HG02870 (cell line): ENCODE measurements around the gene NDUFA13.
"Not testable (repeated sequence)": the region's sequence is repeated elsewhere in the genome, so short reads cannot be mapped to it uniquely, and the experiment has no call there.

Experiments used
- ATAC-seq: cut with Tn5 transposase; IDR thresholded peaks from one replicate; pipeline ENCODE4 v1.9.1; 2021; ENCODE audit warnings: mild to moderate bottlenecking, moderate library complexity; ENCODE audit not compliant: unreplicated experiment

Gene NDUFA13

GRCh38 chr19:19515642-19516519, at the start of gene NDUFA13:
TSS of gene NDUFA13 (plus strand) at chr19:19516225. CDS start at chr19:19516239, 14 bp downstream.
- ATAC-seq = peak; percentile 88

DNA sequence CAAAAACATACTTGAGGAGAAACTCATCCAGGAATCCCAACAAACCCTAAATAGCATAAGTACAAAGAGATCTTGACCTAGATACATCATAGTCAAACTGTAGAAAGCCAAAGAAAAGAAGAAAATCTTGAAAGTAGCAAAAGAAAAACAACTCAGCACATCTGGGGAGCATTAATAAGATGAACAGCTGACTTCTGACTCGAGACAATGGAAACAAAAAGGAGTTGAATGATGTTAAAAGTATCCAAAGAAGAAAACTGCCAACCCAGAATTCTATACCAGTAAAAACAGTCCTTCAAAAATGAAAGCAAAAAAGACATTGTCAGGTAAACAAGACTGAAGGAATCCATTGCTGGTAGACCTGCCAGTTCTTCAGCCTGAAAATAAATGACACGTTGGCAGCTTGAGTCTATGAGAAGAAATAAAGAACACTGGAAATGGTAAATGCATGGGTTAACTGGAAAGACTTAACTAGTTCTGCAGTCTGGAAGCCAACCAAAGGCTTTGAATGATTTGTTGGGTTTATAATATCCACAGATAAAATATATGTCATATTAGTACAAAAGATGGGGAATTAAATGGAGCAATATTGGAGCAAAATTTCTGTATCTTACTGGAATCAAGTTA, 47.5 kb upstream of the NDUFA13 start:
- ATAC-seq = no peak

DNA sequence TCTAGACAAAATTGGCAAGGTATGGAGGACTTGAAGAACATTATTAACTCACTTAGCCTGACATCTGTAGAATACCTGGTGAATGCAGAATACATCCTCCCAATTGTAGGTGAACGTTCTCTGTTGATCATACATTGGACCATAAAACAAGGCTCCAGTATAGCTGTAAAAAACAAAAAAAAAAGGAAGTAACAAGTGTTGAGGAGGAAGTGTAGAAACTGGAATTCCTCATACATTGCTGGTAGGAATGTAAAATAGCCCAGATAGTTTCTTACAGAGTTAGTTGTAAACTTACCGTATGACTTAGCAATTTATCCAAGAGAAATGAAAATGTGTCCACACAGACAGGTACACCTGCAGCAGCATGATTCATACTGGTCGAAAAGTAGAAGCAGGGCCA, 45.4 kb upstream of the NDUFA13 start:
- no peak for ATAC-seq

DNA sequence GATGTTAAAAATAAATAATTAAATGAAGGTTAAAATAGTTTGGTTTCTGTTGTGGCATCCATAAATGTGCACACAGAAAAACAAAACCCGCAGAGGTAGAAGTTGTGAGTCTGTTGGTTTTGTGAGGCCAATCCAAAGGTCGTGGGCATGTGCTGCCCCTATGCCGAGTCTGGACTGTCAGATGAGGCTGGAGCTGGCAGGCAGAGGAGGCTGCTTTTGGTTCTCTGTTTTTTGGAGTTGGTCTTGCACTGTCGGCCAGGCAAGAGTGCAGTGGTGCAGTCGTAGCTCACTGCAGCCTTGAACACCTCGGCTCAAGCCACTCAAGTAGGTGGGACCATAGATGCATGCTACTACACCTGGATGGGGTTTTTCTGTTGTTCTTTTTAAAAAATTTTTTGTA, 44.3 kb upstream of the NDUFA13 start:
- ATAC-seq = no peak

DNA sequence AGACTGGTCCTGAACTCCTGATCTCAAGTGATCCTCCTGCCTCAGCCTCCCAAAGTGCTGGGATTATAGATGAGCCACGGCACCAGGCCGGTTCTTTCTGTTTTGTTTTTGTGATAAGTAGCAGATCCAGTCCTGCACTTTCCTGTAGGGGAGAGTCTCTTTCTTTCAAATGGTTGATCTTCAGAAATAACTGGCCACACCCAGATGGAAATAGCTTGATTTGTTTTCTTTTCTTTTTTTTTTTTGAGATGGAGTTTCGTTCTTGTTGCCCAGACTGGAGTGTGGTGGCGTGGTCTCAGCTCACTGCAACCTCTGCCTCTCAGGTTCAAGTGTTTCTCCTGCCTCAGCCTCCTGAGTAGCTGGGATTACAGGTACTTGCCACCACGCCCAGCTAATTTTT, 43.9 kb upstream of the NDUFA13 start:
- not testable (repeated sequence) for ATAC-seq

DNA sequence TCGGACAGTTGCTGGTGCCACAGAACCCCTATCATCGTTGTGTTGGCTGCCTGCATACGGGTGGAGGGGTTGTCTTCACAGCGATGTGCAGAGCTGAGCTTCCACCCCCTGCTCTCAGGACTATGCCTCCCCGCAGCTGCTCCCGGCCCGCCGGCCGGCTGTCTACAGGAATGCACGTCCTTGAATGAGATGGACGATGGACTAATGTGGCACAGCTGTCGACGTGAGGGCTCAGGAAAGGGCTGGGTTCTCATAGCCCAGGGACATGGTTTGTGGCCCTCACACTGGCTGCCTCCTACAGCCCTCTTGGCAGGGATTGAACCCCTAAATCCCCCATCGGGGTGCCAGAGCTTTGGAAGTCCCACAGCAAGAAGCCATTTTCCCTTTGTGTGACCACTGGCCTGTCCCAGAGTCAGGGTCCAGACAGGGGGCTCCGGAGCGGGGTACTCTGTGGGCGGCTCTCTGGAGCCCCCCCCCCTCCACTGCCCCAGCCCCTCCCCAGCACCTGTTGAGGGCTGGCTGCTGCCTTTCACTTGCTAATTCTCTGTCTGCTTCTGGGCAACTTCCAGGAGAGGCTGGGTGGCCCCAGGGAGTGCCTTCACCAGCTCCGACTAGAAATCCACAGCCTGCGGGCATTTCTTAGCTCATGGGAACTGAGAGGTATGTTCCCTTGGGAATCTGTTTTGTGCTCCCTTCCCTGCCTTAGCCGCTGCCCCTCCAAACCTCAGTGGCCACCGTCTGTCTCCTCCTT, 40.8 kb upstream of the NDUFA13 start:
- ATAC-seq = no peak

- no peak for ATAC-seq
Measured at GRCh38 chr19:19475849-19476828, 39.9 kb upstream of the NDUFA13 start.

- ATAC-seq = no peak
Measured at GRCh38 chr19:19477705-19478383, 38.2 kb upstream of the NDUFA13 start.

DNA sequence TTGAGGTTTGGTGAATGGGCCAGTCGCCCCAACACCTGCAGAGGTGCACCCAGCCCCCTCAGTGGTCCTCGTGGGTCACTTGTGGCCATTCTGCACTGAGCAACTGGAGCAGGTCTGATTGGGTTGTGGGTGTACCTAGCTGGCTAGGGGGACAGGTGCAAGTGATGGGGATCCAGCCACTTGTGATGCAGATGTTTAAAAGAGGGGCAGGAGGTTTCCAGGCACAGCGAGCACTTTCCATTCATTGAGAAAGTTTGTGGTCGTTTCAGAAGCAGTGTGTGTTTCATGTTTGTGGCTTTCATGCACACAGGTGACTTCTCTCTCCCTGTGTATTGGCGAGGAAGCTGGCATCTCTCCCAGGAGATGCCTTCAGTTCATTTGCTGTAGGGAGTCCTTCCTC, 35.3 kb upstream of the NDUFA13 start:
- peak; percentile 55 for ATAC-seq

GRCh38 chr19:19482809-19483596, 33.0 kb upstream of the NDUFA13 start:
- no peak for ATAC-seq

DNA sequence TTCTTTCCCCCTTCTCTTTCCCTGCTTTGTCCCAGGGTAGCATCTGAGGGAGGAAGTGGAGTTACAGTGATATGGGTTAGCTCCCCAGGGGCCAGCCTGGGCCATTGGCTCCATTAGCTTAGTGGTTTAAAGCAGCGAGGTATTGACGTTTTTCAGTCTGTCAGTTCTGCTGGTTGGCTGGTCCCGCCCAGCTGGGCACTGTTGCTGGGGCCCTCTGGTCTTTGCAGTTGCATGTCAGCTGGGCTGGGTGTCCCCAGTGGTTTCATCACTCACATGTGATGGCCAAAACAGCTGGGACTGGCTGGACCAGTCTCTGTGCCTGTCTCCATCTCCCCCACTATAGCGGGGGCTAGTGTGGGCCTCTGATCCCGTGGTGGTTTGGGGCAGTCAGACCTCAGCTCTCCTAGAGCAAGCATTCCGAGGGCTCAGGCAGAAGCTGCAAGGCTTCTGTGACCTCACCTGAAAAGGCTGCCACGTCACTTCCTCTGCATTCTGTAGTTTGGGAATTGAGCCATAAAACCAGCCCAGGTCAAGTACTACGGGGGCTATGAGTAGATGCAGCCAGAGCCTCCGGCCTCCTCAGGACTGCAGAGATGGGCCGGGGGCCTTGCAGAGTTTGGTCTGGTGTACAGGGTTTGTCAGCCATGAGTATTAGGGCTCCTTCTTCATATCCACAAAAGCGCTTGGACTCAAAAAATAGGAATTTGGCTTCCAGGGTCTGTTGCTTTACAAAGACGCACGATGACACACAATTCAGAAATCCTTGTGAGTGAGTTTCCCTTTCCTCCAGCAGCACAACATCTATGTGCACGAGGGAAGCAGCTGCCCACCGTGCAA, 30.6 kb upstream of the NDUFA13 start:
- no peak for ATAC-seq

GRCh38 chr19:19485998-19486290, 30.1 kb upstream of the NDUFA13 start:
- ATAC-seq = no peak

- ATAC-seq = no peak
Measured at GRCh38 chr19:19486343-19487076, 29.5 kb upstream of the NDUFA13 start.

DNA sequence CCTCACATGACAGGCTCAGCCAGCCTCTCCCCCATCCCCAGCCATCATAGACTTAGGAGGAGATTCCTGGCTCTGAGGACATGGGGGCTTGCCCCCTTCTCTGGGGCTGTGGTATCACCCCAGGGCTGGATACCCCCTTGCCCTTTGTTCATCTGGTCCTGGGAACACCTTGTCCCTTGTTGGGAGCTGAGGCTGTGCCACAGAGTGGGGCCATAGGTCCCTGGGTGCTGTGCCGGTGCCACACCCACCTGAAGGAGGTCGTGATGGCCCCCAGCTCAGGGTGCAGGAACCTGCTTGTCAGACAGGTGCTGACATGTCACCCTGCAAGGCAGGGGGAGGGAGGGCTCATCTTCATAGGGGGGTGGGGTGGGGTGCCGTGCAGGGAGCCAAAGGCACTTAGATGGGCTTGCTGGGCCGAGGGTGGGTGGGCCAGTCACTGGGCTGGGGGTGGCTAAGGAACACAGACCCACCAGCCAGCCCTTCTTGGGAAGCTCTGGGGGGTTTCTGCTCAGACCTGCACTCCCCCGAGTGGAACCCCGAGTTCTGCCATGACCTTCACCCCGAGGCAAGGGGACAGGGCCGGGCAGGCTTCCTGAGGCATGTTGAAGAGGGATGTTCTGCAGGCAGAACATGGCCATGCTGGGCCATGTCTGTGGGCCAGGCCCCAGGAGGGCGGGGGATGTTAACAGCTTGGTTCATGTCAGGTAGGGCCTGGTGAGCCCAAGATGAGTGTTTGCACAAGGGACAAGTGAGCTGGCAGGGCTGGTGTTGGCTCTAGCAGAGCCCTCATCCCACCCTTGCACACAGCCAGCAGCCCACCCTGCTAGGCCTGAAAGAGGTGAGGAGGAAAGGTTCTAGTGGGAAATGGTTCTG, 28.7 kb upstream of the NDUFA13 start:
- ATAC-seq = no peak

DNA sequence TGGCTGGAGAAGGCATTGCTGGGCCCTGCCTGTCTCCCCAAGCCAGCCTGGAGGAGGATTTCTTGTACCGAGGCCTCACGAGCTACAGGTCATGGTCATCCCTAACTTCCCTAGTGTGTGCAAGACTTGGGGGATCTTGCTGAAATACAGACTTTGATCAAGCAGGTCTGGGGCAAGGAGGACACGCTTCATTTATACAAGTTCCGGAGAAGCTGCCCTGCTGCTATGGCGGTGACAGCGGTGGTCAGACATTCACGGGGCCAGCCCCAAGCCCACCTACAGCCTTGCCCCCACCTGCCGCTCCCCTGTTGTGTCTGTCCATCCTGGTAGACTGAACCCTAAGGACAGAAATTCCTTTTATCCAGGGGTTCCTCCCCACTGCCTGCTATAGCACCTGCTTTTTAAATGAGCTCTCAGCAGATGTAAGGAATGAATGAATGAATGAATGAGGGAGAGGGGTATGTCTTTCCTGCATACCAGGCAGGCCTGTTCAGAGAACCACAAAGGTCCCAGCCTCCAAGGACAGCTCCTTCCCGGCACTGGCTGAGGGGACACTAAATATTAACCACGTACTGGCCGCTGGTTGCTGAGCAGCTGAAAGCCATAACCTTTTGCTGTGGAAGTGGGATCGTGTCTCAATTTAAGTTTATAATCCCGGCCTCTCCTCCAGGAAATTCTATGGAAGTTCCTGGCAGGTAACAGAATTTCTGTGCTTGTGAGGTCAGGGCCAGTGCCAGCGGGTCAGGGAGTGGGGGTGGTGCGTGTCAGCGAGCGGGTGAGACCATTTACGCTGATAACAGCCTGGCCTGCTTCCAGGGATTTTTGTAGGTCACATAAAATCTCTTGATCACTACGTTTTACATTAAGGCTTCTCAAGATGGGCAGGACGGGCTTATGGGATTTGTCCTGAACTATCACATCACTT, 27.8 kb upstream of the NDUFA13 start:
- no peak for ATAC-seq
